LNCaP clone FGC (cell line): ENCODE data around the gene PATE2.

Experiments
- DNase-seq: peaks from one replicate; pipeline ENCODE4 v3.0.0-alpha.2; 2011; ENCODE audit warnings: low read depth
- H3K4me3 ChIP-seq: 2 replicates; pipeline ENCODE4 v1.5.1; 2011; ENCODE audit warnings: mild to moderate bottlenecking, low read depth, low read length, control low read depth
- CTCF ChIP-seq: IDR thresholded peaks from 2 replicates; pipeline ENCODE4 v1.5.1; 2012; ENCODE audit warnings: mild to moderate bottlenecking; ENCODE audit not compliant: control insufficient read depth, insufficient read depth; ENCODE audit errors: extremely low read depth

Gene PATE2

GRCh38 chr11:125784678-125785077 is 6.0 kb upstream of the PATE2 start:
- no peak overlapping the region for H3K4me3 ChIP-seq
- TF ChIP-seq CTCF, result no peak
- no peak for DNase-seq

- H3K4me3 ChIP-seq, result no peak overlapping the region
- no peak for DNase-seq
- TF ChIP-seq CTCF, result no peak
Observed at GRCh38 chr11:125777309-125777708, 1.3 kb downstream of the PATE2 start.

GRCh38 chr11:125773516-125773915 is 5.1 kb downstream of the PATE2 start:
- no peak for TF ChIP-seq CTCF
- DNase-seq, result no peak

GRCh38 chr11:125772834-125773505 is 5.7 kb downstream of the PATE2 start:
- DNase-seq, result no peak
- no peak for TF ChIP-seq CTCF
- H3K4me3 ChIP-seq, result no peak overlapping the region

More at GRCh38 chr11:125773516-125773915, 5.1 kb downstream of the PATE2 start:
- no peak overlapping the region for H3K4me3 ChIP-seq

- DNase-seq, result no peak
- TF ChIP-seq CTCF, result no peak
- no peak overlapping the region for H3K4me3 ChIP-seq
Observed at GRCh38 chr11:125770583-125770982, 8.0 kb downstream of the PATE2 start.

GRCh38 chr11:125768336-125769046 is 10.1 kb downstream of the PATE2 start:
- no peak for DNase-seq
- TF ChIP-seq CTCF, result no peak
- no peak overlapping the region for H3K4me3 ChIP-seq
